VCaP (cell line): ENCODE data around the gene PWWP2B.

Experiments
- H3K27ac ChIP-seq: fragments of 450-650 bp; 2 replicates; pipeline ENCODE4 v1.5.1; 2017
- TF ChIP-seq, protein P1 (sequence below): fragments of 450-650 bp; conservative IDR thresholded peaks from 2 replicates; pipeline ENCODE4 v1.5.1; 2017; ENCODE audit warnings: mild to moderate bottlenecking, moderate library complexity

Gene PWWP2B

DNA sequence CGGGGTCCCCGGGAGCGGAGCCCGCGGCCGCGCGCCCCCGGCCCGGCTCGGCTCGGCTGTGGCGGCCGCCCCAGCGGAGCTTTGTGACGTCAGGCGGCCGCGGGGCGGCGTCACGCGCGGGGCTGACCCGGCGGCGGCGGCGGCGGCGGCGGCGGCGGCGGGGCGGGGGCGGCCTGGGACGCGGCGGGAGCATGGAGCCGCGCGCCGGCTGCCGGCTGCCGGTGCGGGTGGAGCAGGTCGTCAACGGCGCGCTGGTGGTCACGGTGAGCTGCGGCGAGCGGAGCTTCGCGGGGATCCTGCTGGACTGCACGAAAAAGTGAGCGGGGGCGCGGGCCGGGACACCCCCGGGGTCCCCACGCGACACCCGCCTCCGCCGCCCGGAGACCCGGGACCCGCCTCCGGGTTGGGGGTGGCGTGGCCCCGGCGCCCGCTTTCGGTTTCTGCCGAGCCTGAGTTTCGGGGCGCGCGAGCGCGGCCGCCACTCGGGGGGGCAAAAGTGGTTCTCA is at the start of gene PWWP2B:
PWWP2B (plus strand) TSS at position 165 of the 506 bp plus-strand sequence; CDS start at position 192, 27 bp downstream.
- H3K27ac ChIP-seq: peak within 1 kb of the TSS; percentile 91
- TF ChIP-seq, protein P1, sequence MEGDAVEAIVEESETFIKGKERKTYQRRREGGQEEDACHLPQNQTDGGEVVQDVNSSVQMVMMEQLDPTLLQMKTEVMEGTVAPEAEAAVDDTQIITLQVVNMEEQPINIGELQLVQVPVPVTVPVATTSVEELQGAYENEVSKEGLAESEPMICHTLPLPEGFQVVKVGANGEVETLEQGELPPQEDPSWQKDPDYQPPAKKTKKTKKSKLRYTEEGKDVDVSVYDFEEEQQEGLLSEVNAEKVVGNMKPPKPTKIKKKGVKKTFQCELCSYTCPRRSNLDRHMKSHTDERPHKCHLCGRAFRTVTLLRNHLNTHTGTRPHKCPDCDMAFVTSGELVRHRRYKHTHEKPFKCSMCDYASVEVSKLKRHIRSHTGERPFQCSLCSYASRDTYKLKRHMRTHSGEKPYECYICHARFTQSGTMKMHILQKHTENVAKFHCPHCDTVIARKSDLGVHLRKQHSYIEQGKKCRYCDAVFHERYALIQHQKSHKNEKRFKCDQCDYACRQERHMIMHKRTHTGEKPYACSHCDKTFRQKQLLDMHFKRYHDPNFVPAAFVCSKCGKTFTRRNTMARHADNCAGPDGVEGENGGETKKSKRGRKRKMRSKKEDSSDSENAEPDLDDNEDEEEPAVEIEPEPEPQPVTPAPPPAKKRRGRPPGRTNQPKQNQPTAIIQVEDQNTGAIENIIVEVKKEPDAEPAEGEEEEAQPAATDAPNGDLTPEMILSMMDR: no peak

DNA sequence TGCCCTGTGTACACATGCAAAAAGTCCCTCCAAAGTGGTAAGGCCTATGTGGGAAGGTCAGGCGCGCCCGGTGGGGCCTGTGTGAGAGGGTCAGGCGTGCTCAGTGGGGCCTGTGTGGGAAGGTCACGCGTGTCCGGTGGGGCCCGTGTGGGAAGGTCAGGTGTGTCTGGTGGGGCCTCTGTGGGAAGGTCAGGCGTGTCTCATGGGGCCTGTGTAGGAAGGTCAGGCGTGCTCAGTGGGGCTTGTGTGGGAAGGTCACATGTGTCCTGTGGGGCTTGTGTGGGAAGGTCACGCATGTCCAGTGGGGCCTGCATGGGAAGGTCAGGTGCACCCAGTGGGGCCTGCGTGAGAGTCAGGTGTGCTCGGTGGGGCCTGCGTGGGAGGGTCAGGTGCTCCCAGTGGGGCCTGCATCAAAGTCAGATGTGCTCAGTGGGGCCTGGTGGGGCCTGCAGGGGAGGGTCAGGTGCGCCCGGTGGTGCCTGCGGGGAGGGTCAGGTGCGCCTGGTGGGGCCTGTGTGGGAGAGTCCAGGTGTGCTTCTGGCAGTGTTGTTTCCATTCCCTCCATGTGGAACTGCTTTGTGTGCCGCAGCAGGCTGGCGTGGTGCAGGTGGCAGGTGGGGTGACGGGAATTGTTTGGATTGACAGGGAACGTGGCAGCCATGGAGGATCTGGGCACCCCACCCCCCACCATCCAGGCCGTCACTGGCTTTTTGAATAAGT is 49.6 kb upstream of the PWWP2B start:
- TF ChIP-seq, protein P1: no peak
- H3K27ac ChIP-seq: no peak overlapping the region

DNA sequence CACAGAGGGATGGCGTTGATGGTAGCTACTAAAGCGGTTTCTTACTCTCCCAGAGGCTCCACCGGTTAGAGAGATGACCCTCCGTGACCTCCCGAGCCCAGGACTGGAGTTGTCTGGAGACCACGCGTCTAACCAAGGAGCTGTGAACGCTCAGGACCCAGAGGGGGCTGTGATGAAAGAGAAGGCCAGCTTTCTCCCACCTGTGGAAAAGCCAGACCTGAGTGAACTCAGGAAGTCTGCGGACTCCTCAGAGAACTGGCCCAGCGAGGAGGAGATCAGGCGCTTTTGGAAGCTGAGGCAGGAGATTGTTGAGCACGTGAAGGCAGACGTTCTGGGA is 49.1 kb upstream of the PWWP2B start:
- TF ChIP-seq, protein P1: no peak
- H3K27ac ChIP-seq: no peak overlapping the region

DNA sequence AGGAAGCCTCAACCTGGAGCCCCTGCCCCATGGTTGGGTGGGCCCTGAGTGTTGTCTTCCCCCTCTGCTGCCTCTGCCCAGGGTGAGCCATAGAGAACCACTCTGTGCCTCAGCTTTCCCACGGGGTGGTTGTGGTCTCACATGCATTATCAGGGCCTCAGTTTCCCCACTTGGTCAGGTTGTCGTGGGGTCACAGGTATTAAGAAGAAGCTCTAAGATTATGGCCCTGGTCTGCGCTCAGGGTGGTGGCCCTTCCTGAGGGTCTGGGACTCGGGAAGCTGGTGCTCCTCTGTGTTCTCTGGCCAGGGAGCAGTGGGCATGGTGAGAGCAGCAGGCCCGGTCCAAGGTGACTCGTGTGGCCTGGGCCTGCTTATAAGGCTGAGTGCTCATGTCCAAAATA is 47.2 kb upstream of the PWWP2B start:
- TF ChIP-seq, protein P1: no peak
- no peak overlapping the region for H3K27ac ChIP-seq

DNA sequence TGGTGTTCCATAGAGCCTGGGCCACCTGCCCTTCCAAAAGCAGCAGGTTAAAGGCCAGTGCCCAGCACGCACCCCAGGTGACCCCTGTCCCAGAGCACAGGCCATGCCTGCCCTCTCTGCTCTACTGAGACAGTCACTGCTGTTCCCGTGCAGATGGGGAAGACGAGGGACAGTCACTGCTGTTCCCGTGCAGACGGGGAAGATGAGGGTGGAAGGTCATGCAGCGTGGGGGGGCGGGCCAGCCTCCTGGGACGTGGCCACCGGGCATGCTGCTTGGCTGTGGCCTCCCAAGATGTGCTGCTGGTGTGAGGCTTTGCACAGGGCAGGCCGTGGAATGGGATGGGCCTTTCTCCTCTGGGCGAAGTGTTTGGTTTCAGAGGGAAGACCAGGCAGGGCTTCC is 46.6 kb upstream of the PWWP2B start:
- TF ChIP-seq, protein P1: no peak
- no peak overlapping the region for H3K27ac ChIP-seq

DNA sequence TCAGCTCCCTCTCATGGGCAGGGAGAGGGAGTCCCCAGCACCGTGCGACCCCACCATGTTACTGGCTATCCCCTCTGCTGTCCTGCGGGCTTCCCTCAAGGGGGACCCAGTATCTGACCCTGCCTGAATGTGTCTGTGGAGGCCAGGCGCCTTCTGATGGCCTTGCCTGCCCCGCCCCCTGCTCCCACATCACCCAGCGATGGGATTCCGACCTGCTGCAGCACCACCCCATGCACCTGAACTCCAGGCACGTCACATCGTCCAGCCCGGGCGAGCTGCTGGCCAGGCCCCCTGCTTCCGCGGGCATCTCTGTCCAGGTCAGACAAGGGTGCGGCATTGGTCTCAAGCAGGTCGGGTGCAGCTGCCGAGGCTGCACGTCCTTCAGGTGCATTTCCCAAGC is 46.1 kb upstream of the PWWP2B start:
- no peak overlapping the region for H3K27ac ChIP-seq
- TF ChIP-seq, protein P1: no peak

DNA sequence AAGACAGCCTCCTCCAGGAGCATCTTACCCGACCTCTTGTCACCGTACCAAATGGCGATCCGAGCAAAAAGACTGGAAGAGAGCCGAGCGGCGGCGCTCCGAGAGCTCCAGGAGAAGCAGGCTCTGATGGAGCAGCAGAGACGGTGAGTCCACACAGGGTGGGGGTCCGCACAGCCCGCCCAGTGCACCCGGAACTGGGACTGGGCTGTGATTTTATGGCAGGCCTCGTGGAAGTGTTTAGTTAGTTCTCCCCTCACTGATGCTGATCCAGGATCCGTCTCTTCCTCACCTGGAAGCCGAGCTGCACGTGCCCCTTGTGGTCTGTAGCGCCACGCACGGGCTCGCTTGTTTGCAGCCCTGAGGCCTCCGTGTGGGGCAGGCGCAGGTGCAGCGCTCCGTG is 45.4 kb upstream of the PWWP2B start:
- TF ChIP-seq, protein P1: no peak
- H3K27ac ChIP-seq: no peak overlapping the region
